ENCODE measurements around the gene UGT1A10. TPM values are rescaled to one million over a fixed set of nuclear protein-coding genes. Genes with fewer than 3 reads are reported as not detected.

UGT1A10 gene
- total and polyA plus RNA-seq, 2 donors (not counting 3 experiments of a cell fraction or from before 2014, with no cell fraction given), result not detected

GRCh38 chr2:233650981-233651380, 14.7 kb downstream of the UGT1A10 start:
- no peak for TF ChIP-seq MYC (IDR thresholded peaks at IDR 0.05; ENCODE audit: low read depth, low read length)
- TF ChIP-seq CTCF (IDR thresholded peaks at IDR 0.05; ENCODE audit: extremely low read depth in 1 of 2, insufficient read depth in 1 of 2, low read depth in 1 of 2, low read length in 2 of 2), result no peak
- no peak for TF ChIP-seq EZH2 (IDR thresholded peaks at IDR 0.05; ENCODE audit: borderline replicate concordance, low read depth, low read length, severe bottlenecking)
- no peak for TF ChIP-seq POLR2A (IDR thresholded peaks at IDR 0.05; ENCODE audit: low read depth, low read length)
- no peak for TF ChIP-seq FOS (IDR thresholded peaks at IDR 0.05; ENCODE audit: borderline replicate concordance, insufficient read depth, low read length)
- no peak for TF ChIP-seq MAX (IDR thresholded peaks at IDR 0.05; ENCODE audit: insufficient read depth, insufficient read length)
- Histone ChIP-seq H2AFZ (ENCODE audit: low read depth, low read length) (no peak overlapping the region), H3K9me3 (replicated peaks; ENCODE audit: control insufficient read depth, insufficient read depth, low read length) (no peaks in the 10 kb centered on the region), H3K4me1 (ENCODE audit: control insufficient read depth, extremely low read depth, insufficient read depth, low read length) (no peaks in the 10 kb centered on the region), H3K36me3 (ENCODE audit: control insufficient read depth in 2 of 2, extremely low read depth in 1 of 2, insufficient read depth in 2 of 2, low read length in 2 of 2) (no peaks in the 10 kb centered on the region), H3K4me2 (ENCODE audit: insufficient read depth, low read length) (no peak overlapping the region), H3K27me3 (ENCODE audit: control insufficient read depth in 2 of 2, insufficient read depth in 2 of 2, low read length in 2 of 2) (no peaks in the 10 kb centered on the region), H3K4me3 (replicated peaks in 1 of 3; ENCODE audit: insufficient read depth in 1 of 3, low read depth in 1 of 3, low read length in 3 of 3) (no peak overlapping the region), H3K9ac (replicated peaks; ENCODE audit: extremely low read depth, insufficient read depth, low read length) (no peak overlapping the region), H3K27ac (ENCODE audit: insufficient read depth, low read depth, low read length) (no peak overlapping the region), H4K20me1 (replicated peaks; ENCODE audit: control insufficient read depth, extremely low read depth, insufficient read depth, low read length) (no peaks in the 10 kb centered on the region), H3K79me2 (ENCODE audit: control insufficient read depth, insufficient read depth, low read length) (no peaks in the 10 kb centered on the region), H3K9me1 (replicated peaks; ENCODE audit: control insufficient read depth, extremely low read depth, insufficient read depth, low read length) (no peaks in the 10 kb centered on the region)
- FAIRE-seq (no peak), DNase-seq (ENCODE audit: low read depth, low spot score) (no peak)
- BruUV-seq (replicated peaks), result no TSS peak
- dilution Hi-C loops (cut with MboI; ENCODE audit: extremely low pct_ligation_motif_present, low sequenced_read_pairs) (no loop called here), intact Hi-C loops (cut with micrococcal nuclease) (no loop called here)
- ChIA-PET POLR2A (no interaction called here), CTCF (no interaction called here)

- ChIA-PET POLR2A (no interaction called here), CTCF (no interaction called here)
- Histone ChIP-seq H3K27me3 (ENCODE audit: control insufficient read depth in 2 of 2, insufficient read depth in 2 of 2, low read length in 2 of 2) (no peaks in the 10 kb centered on the region), H3K79me2 (ENCODE audit: control insufficient read depth, insufficient read depth, low read length) (no peaks in the 10 kb centered on the region), H3K9me1 (replicated peaks; ENCODE audit: control insufficient read depth, extremely low read depth, insufficient read depth, low read length) (no peaks in the 10 kb centered on the region), H4K20me1 (replicated peaks; ENCODE audit: control insufficient read depth, extremely low read depth, insufficient read depth, low read length) (no peaks in the 10 kb centered on the region), H3K9me3 (replicated peaks; ENCODE audit: control insufficient read depth, insufficient read depth, low read length) (no peaks in the 10 kb centered on the region), H3K4me3 (replicated peaks in 1 of 3; ENCODE audit: insufficient read depth in 1 of 3, low read depth in 1 of 3, low read length in 3 of 3) (no peak overlapping the region), H3K36me3 (ENCODE audit: control insufficient read depth in 2 of 2, extremely low read depth in 1 of 2, insufficient read depth in 2 of 2, low read length in 2 of 2) (no peaks in the 10 kb centered on the region), H2AFZ (ENCODE audit: low read depth, low read length) (no peak overlapping the region), H3K27ac (ENCODE audit: insufficient read depth, low read depth, low read length) (no peak overlapping the region), H3K9ac (replicated peaks; ENCODE audit: extremely low read depth, insufficient read depth, low read length) (no peak overlapping the region), H3K4me1 (ENCODE audit: control insufficient read depth, extremely low read depth, insufficient read depth, low read length) (no peaks in the 10 kb centered on the region), H3K4me2 (ENCODE audit: insufficient read depth, low read length) (no peak overlapping the region)
- dilution Hi-C loops (cut with MboI; ENCODE audit: extremely low pct_ligation_motif_present, low sequenced_read_pairs) (no loop called here), intact Hi-C loops (cut with micrococcal nuclease) (no loop called here)
- FAIRE-seq, result no peak
- TF ChIP-seq JUN (IDR thresholded peaks at IDR 0.05; ENCODE audit: borderline replicate concordance, insufficient read depth, insufficient read length, low read depth) (no peak), POLR2A (IDR thresholded peaks at IDR 0.05; ENCODE audit: low read depth, low read length) (no peak), EZH2 (IDR thresholded peaks at IDR 0.05; ENCODE audit: borderline replicate concordance, low read depth, low read length, severe bottlenecking) (no peak), CTCF (IDR thresholded peaks at IDR 0.05; ENCODE audit: extremely low read depth in 1 of 2, insufficient read depth in 1 of 2, low read depth in 1 of 2, low read length in 2 of 2) (no peak), POLR2AphosphoS5 (IDR thresholded peaks at IDR 0.05; ENCODE audit: insufficient read depth, low read depth, low read length) (no peak), MAX (IDR thresholded peaks at IDR 0.05; ENCODE audit: insufficient read depth, insufficient read length) (no peak), MYC (IDR thresholded peaks at IDR 0.05; ENCODE audit: low read depth, low read length) (no peak), FOS (IDR thresholded peaks at IDR 0.05; ENCODE audit: borderline replicate concordance, insufficient read depth, low read length) (no peak), GATA2 (IDR thresholded peaks at IDR 0.05; ENCODE audit: insufficient read depth, insufficient read length, low read depth, low read length) (no peak)
- no peak for DNase-seq (ENCODE audit: low read depth, low spot score)
- BruUV-seq (replicated peaks), result no TSS peak
Observed at GRCh38 chr2:233651430-233651829, 15.2 kb downstream of the UGT1A10 start.
